Activated naive CD4-positive, alpha-beta T cell treated with anti-CD3 and anti-CD28 coated beads, Interleukin-2, amount 50 U/mL, for 72 hours (primary cell): ENCODE results near the gene KLHL8. TPM values are rescaled to one million over a fixed set of nuclear protein-coding genes. Genes with fewer than 3 reads are reported as not detected.

ENCODE experiments used
- ATAC-seq, 2 donors: fragments of 150-1000 bp; cut with Tn5 transposase; 2 replicates each; pipeline ENCODE4 v1.10.0; 2021; ENCODE audit warnings: mild to moderate bottlenecking in 2 of 2, moderate library complexity in 2 of 2
- DNase-seq, 2 donors: peaks; one replicate each; pipeline ENCODE4 v3.0.0; 2021 to 2022; ENCODE audit warnings: low spot score in 2 of 2
- H3K27ac Mint-ChIP-seq, 2 donors: one replicate each; pipeline ENCODE4 v1.8.0; 2022; ENCODE audit warnings: mild to moderate bottlenecking in 2 of 2, mixed read lengths in 2 of 2
- H3K36me3 Mint-ChIP-seq, 2 donors: one replicate each; pipeline ENCODE4 v1.8.0; 2022; ENCODE audit warnings: mixed read lengths in 2 of 2
- H3K9me3 Mint-ChIP-seq, 2 donors: one replicate each; pipeline ENCODE4 v1.8.0; 2022; ENCODE audit warnings: mixed read lengths in 2 of 2
- total RNA-seq, 2 donors: library from RNA; stranded (reverse); gene quantifications; one replicate each; pipeline ENCODE4 v1.2.3, GENCODE V29; 2022

KLHL8 gene
- total RNA-seq, 2 donors from 2014 or later = 8.4 to 13.6 TPM

DNA sequence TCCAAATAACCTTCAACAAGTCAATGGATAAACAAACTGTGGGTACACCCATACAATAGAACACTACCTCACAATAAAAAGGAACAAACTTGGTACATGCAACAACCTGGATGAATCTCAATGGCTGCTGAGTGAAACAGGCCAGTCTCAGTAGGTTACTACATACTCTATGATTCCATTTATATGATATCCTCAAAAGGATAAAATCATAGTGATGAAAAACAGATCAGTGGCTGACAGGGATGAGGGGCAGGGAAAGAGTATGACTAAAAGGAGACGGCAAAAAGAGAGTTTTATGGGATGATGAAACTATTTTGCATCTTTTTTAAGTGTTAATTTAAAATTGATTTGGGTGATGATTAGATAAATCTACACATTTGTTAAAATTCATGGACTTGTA lies 15.9 kb downstream of the KLHL8 start:
- DNase-seq (no peak), ATAC-seq (no peak)
- H3K27ac Mint-ChIP-seq = no peak overlapping the region
- peaks cover 0 to 10% of the 10 kb centered on the region in 2 donors for H3K9me3 Mint-ChIP-seq
- H3K36me3 Mint-ChIP-seq = peaks cover 20 to 45% of the 10 kb centered on the region in 2 donors

DNA sequence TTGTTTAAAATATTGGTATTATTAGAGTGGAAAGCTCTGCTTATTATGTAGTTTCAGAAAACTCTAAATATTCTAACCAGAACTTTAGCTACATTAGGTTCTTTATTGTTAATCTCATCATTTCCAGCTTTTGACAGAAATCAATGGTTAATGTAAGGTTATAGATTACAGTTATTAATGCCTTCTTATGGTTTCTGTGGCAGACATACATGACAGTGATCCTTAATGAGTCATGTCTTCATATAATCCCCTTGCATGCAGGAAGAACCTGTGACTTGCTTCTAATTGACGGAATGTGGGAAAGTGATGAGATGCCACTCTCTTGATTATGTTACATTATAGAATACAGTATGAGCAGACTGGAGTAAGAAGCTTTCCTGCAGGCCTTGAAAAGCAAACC lies 23.5 kb downstream of the KLHL8 start:
- DNase-seq = no peak
- H3K9me3 Mint-ChIP-seq = no peaks in the 10 kb centered on the region
- no peak for ATAC-seq
- H3K36me3 Mint-ChIP-seq = peaks cover 0 to 11% of the 10 kb centered on the region in 2 donors
- no peak overlapping the region for H3K27ac Mint-ChIP-seq

DNA sequence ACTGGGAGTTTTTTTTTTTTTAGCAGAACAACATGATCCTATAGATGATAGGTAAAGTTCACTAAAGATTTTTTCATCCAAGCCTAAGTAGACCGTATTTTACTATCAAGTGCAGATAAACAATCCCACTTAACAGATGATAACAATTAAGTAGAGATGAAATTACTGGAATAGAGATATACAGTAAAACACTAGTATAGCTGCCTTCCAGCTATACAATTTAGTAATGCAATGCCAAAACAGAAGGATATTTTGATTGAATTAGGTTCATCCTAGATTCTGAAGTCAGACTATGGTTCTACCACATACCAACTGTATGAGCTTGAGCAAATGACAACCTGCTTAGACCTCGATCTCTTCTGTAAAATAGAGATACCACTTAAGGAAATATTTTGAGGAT lies 24.3 kb downstream of the KLHL8 start:
- DNase-seq (no peak), ATAC-seq (no peak)
- Mint-ChIP-seq H3K27ac (peak overlapping the region in 1 of 2 donors; percentile 36), H3K36me3 (peaks cover 0 to 3% of the 10 kb centered on the region in 2 donors), H3K9me3 (no peaks in the 10 kb centered on the region)

DNA sequence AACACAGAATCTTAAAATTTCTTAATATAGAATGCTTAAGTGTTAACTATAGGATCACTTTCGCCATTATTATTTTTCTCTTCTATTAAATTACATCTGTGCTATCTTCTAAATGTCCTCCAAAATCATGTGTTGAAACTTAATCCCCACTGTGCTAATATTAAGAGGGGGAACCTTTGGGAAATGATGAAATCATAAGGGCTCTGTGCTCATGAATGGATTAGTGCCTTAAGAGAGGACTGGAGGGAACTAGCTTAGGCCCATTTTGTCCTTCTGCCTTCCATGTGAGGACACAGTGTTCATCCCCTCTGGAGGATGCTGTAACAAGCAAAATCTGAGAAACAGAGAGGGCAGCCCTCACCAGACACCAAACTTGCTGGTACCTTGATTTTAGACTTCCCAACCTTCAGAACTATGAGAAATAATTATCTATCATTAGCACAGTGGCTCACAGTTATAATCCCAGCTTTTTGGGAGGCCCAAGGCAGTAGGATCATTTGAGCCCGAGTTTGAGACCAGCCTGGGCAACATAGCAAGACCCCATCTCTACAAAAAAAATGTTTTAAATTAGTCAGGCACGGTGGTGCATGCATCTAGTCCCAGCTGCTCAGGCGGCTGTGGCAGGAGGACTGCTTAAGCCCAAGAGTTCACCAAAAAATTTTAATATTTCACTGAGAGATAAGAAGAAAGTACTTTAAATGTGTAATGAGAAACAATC lies 26.3 kb downstream of the KLHL8 start:
- ATAC-seq (no peak), DNase-seq (no peak)
- H3K36me3 Mint-ChIP-seq = no peaks in the 10 kb centered on the region
- no peaks in the 10 kb centered on the region for H3K9me3 Mint-ChIP-seq
- no peak overlapping the region for H3K27ac Mint-ChIP-seq

DNA sequence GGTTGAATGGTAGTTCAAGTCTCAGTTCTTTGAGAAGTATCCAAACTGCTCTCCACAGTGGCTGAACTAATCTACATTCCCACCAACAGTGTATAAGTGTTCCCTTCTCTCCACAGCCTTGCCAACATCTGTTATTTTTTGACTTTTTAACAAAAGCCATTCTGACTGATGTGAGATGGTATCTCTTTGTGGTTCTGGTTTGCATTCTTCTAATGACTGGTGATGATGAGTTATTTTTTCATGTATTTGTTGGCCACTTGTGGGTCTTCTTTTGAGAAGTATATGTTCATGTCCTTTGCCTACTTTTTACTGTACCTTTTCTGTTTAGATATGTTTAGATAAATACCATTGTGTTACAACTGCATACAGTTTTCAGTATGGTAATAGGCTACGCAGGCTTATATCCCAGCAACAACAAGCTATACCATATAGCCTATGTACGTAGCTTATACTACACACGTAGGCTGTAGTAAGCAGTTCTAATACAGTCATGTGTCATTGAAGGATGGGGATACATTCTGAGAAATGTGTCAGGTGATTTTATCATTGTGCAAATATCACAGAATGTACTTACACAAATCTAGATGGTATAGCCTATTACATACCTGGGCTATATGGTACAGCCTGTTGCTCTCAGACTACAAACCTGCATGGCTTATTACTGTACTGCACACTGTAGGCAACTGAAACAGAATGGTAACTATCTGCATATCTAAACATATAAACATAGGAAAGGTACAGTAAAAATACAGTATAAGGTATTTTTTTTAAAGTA lies 28.1 kb downstream of the KLHL8 start:
- no peak overlapping the region for H3K27ac Mint-ChIP-seq
- no peaks in the 10 kb centered on the region for H3K36me3 Mint-ChIP-seq
- DNase-seq (no peak), ATAC-seq (peak in 1 of 2 donors; percentile 11)
- H3K9me3 Mint-ChIP-seq = no peaks in the 10 kb centered on the region

DNA sequence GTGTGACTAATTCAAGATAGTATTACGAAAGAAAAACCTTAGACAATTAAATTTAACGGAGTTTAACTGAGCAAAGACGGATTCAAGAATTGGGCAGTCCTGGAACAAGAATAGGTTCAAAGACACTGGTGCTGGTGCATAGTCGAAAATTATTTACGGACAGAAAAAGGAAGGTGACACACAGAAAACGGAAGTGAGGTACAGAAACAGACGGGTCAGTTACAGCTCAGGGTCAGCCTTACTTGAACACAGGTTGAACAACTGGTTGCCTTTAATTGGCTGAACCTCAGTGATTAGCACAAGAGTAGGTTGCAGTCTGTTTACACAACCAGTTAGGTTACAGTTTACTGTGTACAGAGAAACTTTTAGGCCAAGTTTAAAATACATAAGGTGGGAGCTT lies 31.5 kb downstream of the KLHL8 start:
- H3K27ac Mint-ChIP-seq = no peak overlapping the region
- H3K9me3 Mint-ChIP-seq = no peaks in the 10 kb centered on the region
- DNase-seq (no peak), ATAC-seq (no peak)
- H3K36me3 Mint-ChIP-seq = no peaks in the 10 kb centered on the region

DNA sequence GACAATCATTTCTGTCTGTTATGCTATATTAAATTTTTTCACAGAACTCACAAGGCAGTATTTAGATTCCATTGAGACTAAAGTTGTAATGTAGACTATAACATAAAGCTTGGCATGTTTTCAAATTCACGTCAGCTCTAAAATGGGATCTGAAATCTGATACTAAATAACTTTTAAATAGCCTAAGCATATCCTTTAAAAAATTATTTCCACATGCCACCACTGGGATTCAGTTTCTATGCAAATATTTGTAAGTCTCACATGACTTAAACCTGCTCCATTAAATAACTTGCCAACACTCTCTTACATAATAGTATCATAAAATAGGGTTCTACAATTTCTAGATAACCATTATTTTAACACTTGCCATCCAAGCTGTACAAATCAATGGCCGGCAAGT lies 32.4 kb downstream of the KLHL8 start:
- no peak for ATAC-seq
- no peak overlapping the region for H3K27ac Mint-ChIP-seq

DNA sequence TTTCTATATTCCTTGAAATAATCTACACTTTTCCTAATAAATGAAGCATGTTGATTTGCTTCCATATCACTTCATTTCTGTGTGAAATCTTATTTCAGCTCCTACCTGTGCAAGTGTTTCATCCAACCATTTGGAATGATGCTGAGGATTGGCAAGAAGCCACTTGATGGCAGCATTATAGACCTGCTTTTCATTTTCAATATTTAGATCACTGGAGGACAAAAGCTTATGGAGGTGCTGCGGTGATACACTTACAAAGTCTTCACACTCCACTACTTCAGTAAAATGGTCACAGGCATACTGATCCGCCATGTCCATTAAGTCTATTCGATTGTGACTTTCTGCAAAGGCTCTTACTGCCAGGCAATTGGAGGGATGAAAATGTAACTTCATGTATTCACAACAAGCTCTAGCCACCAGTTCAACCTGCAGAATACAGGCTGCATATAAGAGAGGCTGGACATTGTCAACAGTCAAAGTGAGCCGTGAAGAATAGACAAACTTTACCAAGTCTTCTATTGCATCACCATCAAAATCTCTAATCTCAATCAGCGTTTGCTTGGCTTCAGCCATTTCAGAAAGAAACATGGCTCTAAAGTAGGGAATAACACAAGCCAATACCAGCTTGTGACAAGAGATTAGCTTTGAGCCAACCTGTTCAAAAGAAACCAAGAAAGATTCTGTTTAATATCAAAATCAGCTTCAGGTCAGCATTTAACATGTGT lies 35.1 kb downstream of the KLHL8 start:
- no peaks in the 10 kb centered on the region for H3K36me3 Mint-ChIP-seq
- H3K9me3 Mint-ChIP-seq = no peaks in the 10 kb centered on the region
- no peak overlapping the region for H3K27ac Mint-ChIP-seq
- no peak for ATAC-seq
- DNase-seq = no peak

More for the DNA sequence above, 32.4 kb downstream of the KLHL8 start:
- DNase-seq = no peak
- H3K36me3 Mint-ChIP-seq = no peaks in the 10 kb centered on the region
- H3K9me3 Mint-ChIP-seq = no peaks in the 10 kb centered on the region

DNA sequence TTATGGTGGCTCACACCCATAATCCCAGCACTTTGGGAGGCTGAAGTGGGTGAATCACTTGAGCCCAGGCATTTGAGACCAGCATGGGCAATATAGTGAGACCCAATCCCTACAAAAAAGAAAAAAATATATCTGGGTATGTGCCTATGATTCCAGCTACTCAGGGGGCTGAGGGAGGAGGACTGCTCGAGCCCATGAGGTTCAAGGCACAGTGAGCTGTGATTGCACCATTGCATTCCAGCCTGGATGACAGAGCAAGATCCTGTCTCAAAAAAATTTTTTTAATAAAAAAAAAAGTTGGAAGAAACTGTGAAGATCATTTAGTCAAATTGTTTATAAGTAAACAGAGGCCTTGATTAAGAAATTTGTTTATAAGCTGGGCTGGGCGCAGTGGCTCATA lies 39.7 kb downstream of the KLHL8 start:
- H3K9me3 Mint-ChIP-seq = no peaks in the 10 kb centered on the region
- no peaks in the 10 kb centered on the region for H3K36me3 Mint-ChIP-seq
- no peak overlapping the region for H3K27ac Mint-ChIP-seq
- DNase-seq (no peak), ATAC-seq (no peak)

DNA sequence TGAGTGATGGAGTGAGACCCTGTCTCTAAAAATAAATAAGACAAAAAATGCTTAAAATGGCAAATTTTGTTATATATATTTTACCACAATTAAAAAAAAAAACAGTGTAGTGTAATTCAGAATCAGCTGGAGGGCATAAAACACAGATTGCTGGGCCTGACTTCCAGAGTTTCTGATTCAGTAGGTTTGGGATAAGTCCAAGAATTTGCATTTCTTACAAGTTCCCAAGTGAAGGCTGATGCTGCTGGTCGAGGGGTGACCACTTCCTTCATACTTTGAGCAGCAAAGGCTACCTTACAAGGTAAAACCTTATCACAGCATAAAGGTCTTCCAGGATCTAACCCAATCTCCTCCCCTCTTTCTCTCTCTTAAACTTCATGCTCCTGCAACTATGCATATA lies 40.7 kb downstream of the KLHL8 start:
- DNase-seq (no peak), ATAC-seq (no peak)
- Mint-ChIP-seq H3K9me3 (no peaks in the 10 kb centered on the region), H3K27ac (no peak overlapping the region), H3K36me3 (peaks cover 0 to 3% of the 10 kb centered on the region in 2 donors)

DNA sequence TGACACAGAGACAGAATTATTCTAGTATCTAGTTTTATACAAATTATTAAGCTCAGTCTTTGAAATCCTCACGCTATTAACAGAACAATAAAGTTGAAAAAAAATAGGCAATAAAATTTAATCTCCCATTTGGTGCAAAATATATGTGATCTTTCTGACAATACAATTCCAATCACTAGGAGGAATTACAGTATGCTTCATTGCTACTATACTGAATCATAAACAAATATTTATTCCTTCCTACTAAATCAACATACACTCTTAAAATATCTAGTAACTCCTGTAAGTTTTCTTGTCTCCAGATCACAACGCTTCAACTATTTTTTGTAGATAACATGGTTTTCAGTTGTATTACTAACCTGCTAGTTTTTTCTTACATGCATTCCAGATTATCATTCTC lies 45.7 kb downstream of the KLHL8 start:
- no peak for ATAC-seq
- Mint-ChIP-seq H3K36me3 (peaks cover 0 to 6% of the 10 kb centered on the region in 2 donors), H3K27ac (no peak overlapping the region)

DNA sequence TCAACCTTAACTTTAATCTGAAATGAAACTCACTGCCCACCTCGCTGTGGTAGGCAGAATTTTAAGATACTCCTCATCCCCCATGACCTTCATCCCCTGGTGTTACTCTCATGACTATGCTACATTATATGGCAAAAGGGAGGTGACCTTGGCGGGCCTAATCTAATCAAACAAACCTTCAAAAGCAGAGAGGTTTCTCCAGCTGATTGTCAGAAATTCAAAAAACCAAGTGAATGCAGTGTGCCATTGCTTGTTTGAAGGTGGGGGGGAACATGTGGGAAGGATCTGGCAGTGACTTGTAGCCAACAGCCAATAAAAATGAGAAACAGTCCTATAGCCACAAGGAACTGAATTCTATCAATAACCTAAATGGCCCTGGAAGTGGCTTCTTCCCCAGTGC lies 48.5 kb downstream of the KLHL8 start:
- Mint-ChIP-seq H3K27ac (no peak overlapping the region), H3K9me3 (no peaks in the 10 kb centered on the region), H3K36me3 (peaks cover 0 to 6% of the 10 kb centered on the region in 2 donors)
- DNase-seq (no peak), ATAC-seq (no peak)

More for the DNA sequence above, 45.7 kb downstream of the KLHL8 start:
- no peaks in the 10 kb centered on the region for H3K9me3 Mint-ChIP-seq
- no peak for DNase-seq

DNA sequence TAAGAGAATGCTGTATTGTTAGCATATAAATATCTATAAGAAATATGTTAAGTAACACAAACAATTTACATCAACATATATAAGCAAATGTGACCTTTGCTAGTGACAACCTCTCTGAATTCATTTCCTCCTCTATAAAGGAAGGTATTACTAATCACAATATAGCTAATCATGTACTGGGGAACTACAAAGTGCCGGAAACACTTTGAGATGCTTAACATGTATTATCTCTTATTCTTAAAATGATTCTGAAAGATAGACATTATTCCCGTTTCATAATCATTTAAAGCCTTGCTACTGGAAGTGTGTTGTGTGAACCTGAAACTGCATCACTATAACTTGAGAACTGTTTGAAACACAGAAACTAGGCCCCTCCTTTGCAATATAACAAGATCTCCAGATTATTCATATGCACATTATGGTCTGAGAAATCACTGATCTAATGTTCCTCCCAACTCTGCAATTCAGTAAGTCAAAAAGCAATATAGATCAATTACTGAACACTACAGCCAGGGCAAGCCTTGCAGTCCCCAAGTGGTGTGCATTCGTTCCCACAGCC lies 54.0 kb downstream of the KLHL8 start:
- Mint-ChIP-seq H3K9me3 (no peaks in the 10 kb centered on the region), H3K27ac (peak overlapping the region in 1 of 2 donors; percentile 85), H3K36me3 (peaks cover 4 to 6% of the 10 kb centered on the region in 2 donors)
- ATAC-seq (peak in 1 of 2 donors; percentile 81), DNase-seq (no peak)

DNA sequence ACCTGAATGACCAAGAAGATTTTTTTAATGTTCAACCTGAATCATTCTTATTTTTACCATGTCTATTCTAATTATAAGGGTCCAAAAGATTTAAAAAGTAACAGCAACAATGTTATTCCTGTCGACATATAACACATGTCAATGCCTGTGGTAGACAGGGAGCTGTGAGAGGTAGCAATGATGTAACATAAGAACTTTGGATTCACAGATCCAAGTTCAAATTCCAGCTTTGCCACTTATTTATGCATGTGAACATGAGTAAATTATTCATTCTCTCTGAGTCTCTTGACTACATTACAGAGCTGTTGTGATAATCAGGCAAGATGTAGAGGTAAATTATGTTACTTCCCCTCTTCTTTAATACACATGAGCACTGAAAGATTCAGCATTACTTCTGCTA lies 54.5 kb downstream of the KLHL8 start:
- no peak overlapping the region for H3K27ac Mint-ChIP-seq
- DNase-seq (no peak), ATAC-seq (no peak)
- peaks cover 4 to 6% of the 10 kb centered on the region in 2 donors for H3K36me3 Mint-ChIP-seq
- no peaks in the 10 kb centered on the region for H3K9me3 Mint-ChIP-seq

DNA sequence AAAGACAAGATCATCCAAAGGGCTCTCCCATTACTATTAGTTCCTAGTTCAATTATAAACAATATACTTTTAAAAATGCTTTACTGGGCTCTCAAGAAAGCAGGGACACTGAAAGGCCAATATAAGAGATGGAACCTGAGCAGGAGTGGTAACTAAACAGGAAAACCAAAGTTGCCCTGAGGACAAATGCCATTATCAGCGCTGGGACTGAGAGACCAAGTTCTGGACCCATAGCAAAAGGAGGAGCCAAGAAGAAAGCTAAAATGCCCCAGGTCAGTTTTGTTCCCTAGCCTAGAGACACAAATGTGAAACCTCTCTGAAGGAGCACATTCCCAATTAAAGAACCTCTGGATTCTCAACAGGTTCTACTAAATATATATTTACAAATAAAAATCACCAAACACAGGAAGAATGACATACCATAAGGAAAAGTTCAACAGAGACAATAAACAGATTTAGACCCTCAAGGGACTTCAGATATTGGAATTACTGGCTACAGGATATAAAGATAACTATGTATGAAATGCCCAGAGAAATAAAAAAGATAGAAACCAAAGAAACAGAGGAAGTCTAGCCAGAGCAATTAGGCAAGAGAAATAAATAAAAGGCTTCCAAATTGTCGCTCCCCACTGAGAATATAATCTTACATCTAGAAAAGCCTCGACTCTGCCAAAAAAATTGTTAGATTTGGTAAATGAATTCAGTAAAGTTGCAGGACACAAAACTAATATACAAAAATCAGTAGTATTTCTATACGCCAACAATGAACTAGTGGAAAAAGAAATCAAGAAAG lies 67.1 kb downstream of the KLHL8 start:
- Mint-ChIP-seq H3K9me3 (no peaks in the 10 kb centered on the region), H3K36me3 (no peaks in the 10 kb centered on the region), H3K27ac (no peak overlapping the region)
- DNase-seq (no peak), ATAC-seq (no peak)

DNA sequence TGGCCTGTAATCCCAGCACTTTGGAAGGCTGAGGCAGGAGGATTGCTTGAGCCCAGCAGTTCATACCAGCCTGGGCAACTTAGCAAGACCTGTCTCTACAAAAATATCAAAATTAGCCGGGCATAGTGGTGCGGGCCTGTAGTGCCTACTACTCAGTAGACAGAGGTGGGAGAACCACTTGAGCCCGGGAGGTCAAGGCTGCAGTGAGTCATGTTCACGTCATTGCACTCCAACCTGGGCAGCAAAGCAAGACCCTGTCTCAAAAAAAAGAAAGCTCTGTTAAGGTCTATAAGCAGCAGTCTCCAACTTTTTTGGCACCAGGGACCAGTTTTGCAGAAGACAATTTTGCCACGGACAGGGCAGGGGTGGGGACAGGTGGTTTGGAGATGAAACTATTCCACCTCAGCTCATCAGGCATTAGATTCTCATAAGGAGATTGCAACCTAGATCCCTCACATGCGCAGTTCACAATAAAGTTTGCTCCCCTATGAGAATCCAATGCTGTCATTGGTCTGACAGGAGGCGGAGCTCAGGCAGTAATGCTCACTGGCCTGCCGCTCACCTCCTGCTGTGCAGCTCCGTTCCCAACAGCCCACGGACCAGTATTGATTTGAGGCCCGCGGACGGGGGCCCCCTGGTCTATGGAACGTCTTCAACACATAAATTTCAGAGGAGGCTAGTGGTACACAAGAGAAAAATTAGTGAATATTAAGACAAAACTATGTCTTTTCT lies 67.9 kb downstream of the KLHL8 start:
- ATAC-seq = no peak
- Mint-ChIP-seq H3K27ac (peak overlapping the region in 1 of 2 donors; percentile 31), H3K36me3 (no peaks in the 10 kb centered on the region), H3K9me3 (no peaks in the 10 kb centered on the region)
- no peak for DNase-seq
